ENCODE data around the gene ESPNL.

DNA sequence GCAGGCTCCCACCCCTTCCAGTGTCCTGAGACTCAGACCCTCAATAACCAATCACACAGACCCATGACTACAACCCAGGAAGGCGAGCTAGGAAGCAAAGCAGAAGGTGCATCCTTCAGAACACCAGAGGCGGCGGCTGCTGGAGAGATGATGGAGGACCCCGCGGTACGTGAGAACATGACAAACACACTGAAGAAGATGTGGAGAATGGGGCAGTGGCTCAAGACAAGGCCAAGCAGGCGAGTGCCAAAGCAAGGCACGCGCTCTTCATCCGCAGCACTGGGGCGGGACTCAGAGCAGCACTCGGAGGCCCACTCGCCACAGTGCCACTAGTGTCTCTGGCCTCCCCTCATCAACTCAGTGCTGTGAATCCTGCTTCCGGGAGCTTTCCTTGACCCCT lies 72.3 kb downstream of the ESPNL start:
- no peak for TF ChIP-seq POLR2A (IDR thresholded peaks at IDR 0.05; ENCODE audit: low read length)
- TF ChIP-seq GATA1 (IDR thresholded peaks at IDR 0.05; ENCODE audit: low read depth, low read length), result no peak
